HCT116 (cell line): ENCODE results near the gene FLNC. TPM values are rescaled to one million over a fixed set of nuclear protein-coding genes. Genes with fewer than 3 reads are reported as not detected.

Experiments
- ATAC-seq: fragments of 200-7000 bp; cut with Tn5 transposase; 2 replicates; pipeline ENCODE4 v1.9.1; 2020; ENCODE audit warnings: mild to moderate bottlenecking, moderate library complexity
- BruUV-seq: library from RNA; stranded (reverse); fragments of 400-500 nt; replicated peaks from 2 replicates; lab custom pipeline; 2021; lab: Mats Ljungman, UMichigan
- CTCF ChIA-PET: fragments of 300-600 bp; sonication (Branson Sonifier 250); formaldehyde crosslinking; loops from one replicate; lab custom pipeline; 2021; ENCODE audit warnings: antibody characterized with exemption; lab: Charles Lee
- POLR2A ChIA-PET: fragments of 300-600, 350-600 bp; sonication (Branson Sonifier 250); formaldehyde crosslinking; loops from one replicate; lab custom pipeline; 2021; ENCODE audit warnings: antibody characterized with exemption; lab: Charles Lee
- RAD21 ChIA-PET, 2 experiments: fragments of 300-600 bp; sonication (Branson Sonifier 250); formaldehyde crosslinking; loops; one replicate each; lab custom pipeline; 2023; ENCODE audit warnings: low total read pairs in 2 of 2; ENCODE audit not compliant: uncharacterized antibody in 2 of 2, unreplicated experiment in 2 of 2, low non-redundant PET in 1 of 2; lab: Charles Lee
- DNase-seq: peaks from one replicate; pipeline ENCODE4 v3.0.0-alpha.2; 2010; ENCODE audit warnings: low read depth, low spot score
- H2AFZ ChIP-seq: fragments of 200-600 bp; shearing (Covaris generic), sonication (generic); 2 replicates; pipeline ENCODE4 v1.6.1; 2017; ENCODE audit warnings: low read depth, mixed run types, mixed read lengths, antibody characterized with exemption, low read length; ENCODE audit not compliant: poor library complexity, severe bottlenecking
- H3K27ac ChIP-seq: 2 replicates; pipeline ENCODE4 v1.5.1; 2012; ENCODE audit warnings: low read depth, low read length
- H3K27me3 ChIP-seq: fragments of 200-600 bp; sonication (generic); 2 replicates; pipeline ENCODE4 v1.6.1; 2016; ENCODE audit warnings: mixed run types, low read length, mixed read lengths; ENCODE audit not compliant: insufficient read depth
- H3K36me3 ChIP-seq, 2 experiments: fragments of 200-500 bp in 1 of 2; fragments of 200-600 bp in 1 of 2; sonication (Bioruptor generic) in 1 of 2; sonication (generic) in 1 of 2; 2 replicates each; pipeline versions ENCODE4 v1.5.1 to v1.6.1; 2014 to 2016; ENCODE audit warnings: low read length in 2 of 2, inconsistent platforms in 1 of 2, mixed read lengths in 1 of 2, mixed run types in 1 of 2; ENCODE audit not compliant: insufficient read depth in 2 of 2, control insufficient read depth in 1 of 2
- H3K4me1 ChIP-seq, 2 experiments: fragments of 200-600 bp in 1 of 2; sonication (generic) in 1 of 2; 2 replicates each; pipeline versions ENCODE4 v1.5.1 to v1.6.1; 2012 to 2017; ENCODE audit warnings: low read length in 2 of 2, inconsistent platforms in 1 of 2, mild to moderate bottlenecking in 1 of 2, mixed read lengths in 1 of 2, mixed run types in 1 of 2, moderate library complexity in 1 of 2; ENCODE audit not compliant: insufficient read depth in 2 of 2, control insufficient read depth in 1 of 2
- H3K4me2 ChIP-seq: fragments of 200-600 bp; sonication (generic); 2 replicates; pipeline ENCODE4 v1.6.1; 2017; ENCODE audit warnings: mixed run types, low read length, mixed read lengths
- H3K4me3 ChIP-seq, 2 experiments: fragments of 200-600 bp in 1 of 2; sonication (generic) in 1 of 2; replicated peaks in 1 of 2; 2 replicates each; pipeline ENCODE4 v1.5.1; 2011 to 2016; ENCODE audit warnings: low read length in 2 of 2, control low read depth in 1 of 2, low read depth in 1 of 2, mild to moderate bottlenecking in 1 of 2, mixed read lengths in 1 of 2, mixed run types in 1 of 2
- H3K79me2 ChIP-seq: fragments of 200-600 bp; sonication (generic); 2 replicates; pipeline ENCODE4 v1.6.1; 2017; ENCODE audit warnings: mild to moderate bottlenecking, mixed run types, low read length, moderate library complexity, mixed read lengths; ENCODE audit not compliant: insufficient read depth
- H3K9ac ChIP-seq: fragments of 200-600 bp; sonication (generic); 2 replicates; pipeline ENCODE4 v1.6.1; 2016; ENCODE audit warnings: low read length, mixed read lengths
- H3K9me2 ChIP-seq: fragments of 200-600 bp; sonication (generic), shearing (Covaris generic); 2 replicates; pipeline ENCODE4 v1.6.1; 2017; ENCODE audit warnings: mixed run types, mild to moderate bottlenecking, moderate library complexity; ENCODE audit not compliant: insufficient read depth
- H3K9me3 ChIP-seq, 2 experiments: fragments of 200-500 bp in 1 of 2; fragments of 200-600 bp in 1 of 2; sonication (Bioruptor generic) in 1 of 2; sonication (generic) in 1 of 2; 2 replicates each; pipeline ENCODE4 v1.6.1; 2014 to 2017; ENCODE audit warnings: low read length in 2 of 2, mixed read lengths in 2 of 2, inconsistent platforms in 1 of 2, low read depth in 1 of 2, mild to moderate bottlenecking in 1 of 2, mixed run types in 1 of 2, moderate library complexity in 1 of 2; ENCODE audit not compliant: control insufficient read depth in 1 of 2, insufficient read depth in 1 of 2
- H4K20me1 ChIP-seq: fragments of 200-600 bp; sonication (generic), shearing (Covaris generic); 2 replicates; pipeline ENCODE4 v1.6.1; 2017; ENCODE audit warnings: mixed run types, mild to moderate bottlenecking, moderate library complexity; ENCODE audit not compliant: insufficient read depth
- CBX3 ChIP-seq: IDR thresholded peaks from 2 replicates; pipeline ENCODE4 v1.6.1; 2012; ENCODE audit warnings: low read depth
- CEBPB ChIP-seq: IDR thresholded peaks from 2 replicates; pipeline ENCODE4 v1.6.1; 2012; ENCODE audit warnings: low read depth
- EGR1 ChIP-seq: IDR thresholded peaks from 2 replicates; pipeline ENCODE4 v1.6.1; 2012; ENCODE audit warnings: low read depth
- ELF1 ChIP-seq: IDR thresholded peaks from 2 replicates; pipeline ENCODE4 v1.6.1; 2012; ENCODE audit warnings: low read depth, borderline replicate concordance
- EZH2 ChIP-seq: fragments of 200-600 bp; sonication (generic); IDR thresholded peaks from 2 replicates; pipeline ENCODE4 v1.6.1; 2017; ENCODE audit warnings: antibody characterized with exemption, mixed run types
- FOSL1 ChIP-seq: IDR thresholded peaks from 2 replicates; pipeline ENCODE4 v1.6.1; 2012; ENCODE audit warnings: low read depth
- POLR2A ChIP-seq: IDR thresholded peaks from 2 replicates; pipeline ENCODE4 v1.7.0; 2011; ENCODE audit warnings: borderline replicate concordance; ENCODE audit not compliant: insufficient read depth, insufficient read length; ENCODE audit errors: extremely low read depth
- RAD21 ChIP-seq: IDR thresholded peaks from 2 replicates; pipeline ENCODE4 v1.6.1; 2012; ENCODE audit warnings: low read depth, mild to moderate bottlenecking
- SIN3A ChIP-seq: IDR thresholded peaks from 2 replicates; pipeline ENCODE4 v1.6.1; 2012; ENCODE audit warnings: low read depth
- SP1 ChIP-seq: IDR thresholded peaks from 2 replicates; pipeline ENCODE4 v1.6.1; 2012; ENCODE audit warnings: low read depth
- TCF7L2 ChIP-seq: IDR thresholded peaks from 2 replicates; pipeline ENCODE4 v1.7.0; 2011; ENCODE audit warnings: borderline replicate concordance, inconsistent platforms; ENCODE audit not compliant: insufficient read depth, insufficient read length; ENCODE audit errors: extremely low read depth
- YY1 ChIP-seq: IDR thresholded peaks from 2 replicates; pipeline ENCODE4 v1.6.1; 2011; ENCODE audit warnings: low read length, low read depth, moderate library complexity, mild to moderate bottlenecking; ENCODE audit not compliant: insufficient replicate concordance; ENCODE audit errors: extremely low read depth
- ZFX ChIP-seq: fragments of 450-650 bp; IDR thresholded peaks from 2 replicates; pipeline ENCODE4 v1.6.1; 2017
- ZNF274 ChIP-seq: fragments of 200-500 bp; sonication (Bioruptor generic); IDR thresholded peaks from 2 replicates; pipeline ENCODE4 v1.6.1; 2014; ENCODE audit warnings: mild to moderate bottlenecking, low read depth, low read length, inconsistent platforms
- intact Hi-C: fragments of 100-400 bp; cut with micrococcal nuclease; formaldehyde crosslinking; loops from 2 replicates; pipeline ENCODE4 v1.10.0; 2022
- total RNA-seq: library from RNA; stranded (reverse); gene quantifications from one replicate; pipeline ENCODE4 v1.2.1, GENCODE V29; 2021; ENCODE audit not compliant: unreplicated experiment
- TF ChIP-seq, protein P1 (sequence below): IDR thresholded peaks from 2 replicates; pipeline ENCODE4 v1.6.1; 2011; ENCODE audit warnings: mild to moderate bottlenecking, low read length, moderate library complexity; ENCODE audit not compliant: insufficient replicate concordance; ENCODE audit errors: extremely low read depth
- TF ChIP-seq, protein P2 (sequence below): IDR thresholded peaks from 2 replicates; pipeline ENCODE4 v1.6.1; 2012
- TF ChIP-seq, protein P3 (sequence below): IDR thresholded peaks from 2 replicates; pipeline ENCODE4 v1.6.1; 2012; ENCODE audit warnings: low read depth
- TF ChIP-seq, protein P4 (sequence below): IDR thresholded peaks from 2 replicates; pipeline ENCODE4 v1.6.1; 2012

Gene FLNC
- total RNA-seq, 1 experiment from 2014 or later, result 42.8 TPM

- TF ChIP-seq, protein P1, sequence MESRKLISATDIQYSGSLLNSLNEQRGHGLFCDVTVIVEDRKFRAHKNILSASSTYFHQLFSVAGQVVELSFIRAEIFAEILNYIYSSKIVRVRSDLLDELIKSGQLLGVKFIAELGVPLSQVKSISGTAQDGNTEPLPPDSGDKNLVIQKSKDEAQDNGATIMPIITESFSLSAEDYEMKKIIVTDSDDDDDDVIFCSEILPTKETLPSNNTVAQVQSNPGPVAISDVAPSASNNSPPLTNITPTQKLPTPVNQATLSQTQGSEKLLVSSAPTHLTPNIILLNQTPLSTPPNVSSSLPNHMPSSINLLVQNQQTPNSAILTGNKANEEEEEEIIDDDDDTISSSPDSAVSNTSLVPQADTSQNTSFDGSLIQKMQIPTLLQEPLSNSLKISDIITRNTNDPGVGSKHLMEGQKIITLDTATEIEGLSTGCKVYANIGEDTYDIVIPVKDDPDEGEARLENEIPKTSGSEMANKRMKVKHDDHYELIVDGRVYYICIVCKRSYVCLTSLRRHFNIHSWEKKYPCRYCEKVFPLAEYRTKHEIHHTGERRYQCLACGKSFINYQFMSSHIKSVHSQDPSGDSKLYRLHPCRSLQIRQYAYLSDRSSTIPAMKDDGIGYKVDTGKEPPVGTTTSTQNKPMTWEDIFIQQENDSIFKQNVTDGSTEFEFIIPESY, result no peak
- no peak for TF ChIP-seq TCF7L2
- TF ChIP-seq, protein P2, sequence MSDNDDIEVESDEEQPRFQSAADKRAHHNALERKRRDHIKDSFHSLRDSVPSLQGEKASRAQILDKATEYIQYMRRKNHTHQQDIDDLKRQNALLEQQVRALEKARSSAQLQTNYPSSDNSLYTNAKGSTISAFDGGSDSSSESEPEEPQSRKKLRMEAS, result no peak
- no peak for TF ChIP-seq YY1
- no peak for TF ChIP-seq SIN3A
- TF ChIP-seq POLR2A, result no peak
- TF ChIP-seq RAD21, result no peak
- TF ChIP-seq CBX3, result no peak
Observed at GRCh38 chr7:128881458-128882125, 51.4 kb downstream of the FLNC start (continued).

DNA sequence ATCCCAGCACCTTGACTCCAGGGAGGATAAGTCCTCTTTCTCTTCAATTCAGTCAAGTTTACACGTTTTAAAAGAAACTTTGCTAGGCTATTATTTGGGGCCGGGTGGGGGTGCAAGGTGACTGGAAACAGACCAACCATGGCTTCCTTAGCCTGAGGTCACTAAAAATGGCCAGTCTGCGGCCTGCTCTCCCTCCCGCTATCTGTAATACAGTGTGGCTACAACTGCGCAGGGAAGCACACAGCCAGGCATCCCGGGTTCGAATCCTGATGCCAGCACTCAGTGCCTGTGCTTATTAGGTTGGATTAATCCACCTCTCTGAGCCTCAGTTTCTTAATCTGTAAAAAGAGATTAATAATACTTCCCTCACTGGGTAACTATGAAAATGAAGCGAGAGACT, 51.9 kb downstream of the FLNC start:
- ATAC-seq, result no peak
- intact Hi-C loops, result loop anchor here (2.0 to 5.0 kb wide), 2 partner anchors 410 to 455 kb away; no protein-coding TSS in a partner anchor
- ChIA-PET RAD21 (no interaction called here), POLR2A (no interaction called here), CTCF (interaction anchor here (1.3 to 2.5 kb wide), 2 partner anchors 10 to 455 kb away, joined by 3 to 12 read pairs; no protein-coding TSS in a partner anchor)
- no TSS peak for BruUV-seq
- Histone ChIP-seq H3K79me2 (no peaks in the 10 kb centered on the region), H4K20me1 (no peaks in the 10 kb centered on the region), H3K9ac (no peak overlapping the region), H3K4me3 (no peak overlapping the region), H3K27ac (no peak overlapping the region), H3K4me2 (no peak overlapping the region), H3K9me2 (no peaks in the 10 kb centered on the region), H3K9me3 (no peaks in the 10 kb centered on the region), H3K36me3 (no peaks in the 10 kb centered on the region), H2AFZ (no peak overlapping the region), H3K4me1 (peaks cover 0 to 2% of the 10 kb centered on the region in 2 experiments; a peak in 1 of 4 replicates), H3K27me3 (no peaks in the 10 kb centered on the region)
- DNase-seq, result no peak
- no peak for TF ChIP-seq EZH2
- no peak for TF ChIP-seq YY1
- TF ChIP-seq ELF1, result no peak
- TF ChIP-seq CEBPB, result no peak
- no peak for TF ChIP-seq SP1
- no peak for TF ChIP-seq ZNF274
- TF ChIP-seq EGR1, result no peak
- no peak for TF ChIP-seq FOSL1
- TF ChIP-seq ZFX, result no peak
- TF ChIP-seq, protein P3, sequence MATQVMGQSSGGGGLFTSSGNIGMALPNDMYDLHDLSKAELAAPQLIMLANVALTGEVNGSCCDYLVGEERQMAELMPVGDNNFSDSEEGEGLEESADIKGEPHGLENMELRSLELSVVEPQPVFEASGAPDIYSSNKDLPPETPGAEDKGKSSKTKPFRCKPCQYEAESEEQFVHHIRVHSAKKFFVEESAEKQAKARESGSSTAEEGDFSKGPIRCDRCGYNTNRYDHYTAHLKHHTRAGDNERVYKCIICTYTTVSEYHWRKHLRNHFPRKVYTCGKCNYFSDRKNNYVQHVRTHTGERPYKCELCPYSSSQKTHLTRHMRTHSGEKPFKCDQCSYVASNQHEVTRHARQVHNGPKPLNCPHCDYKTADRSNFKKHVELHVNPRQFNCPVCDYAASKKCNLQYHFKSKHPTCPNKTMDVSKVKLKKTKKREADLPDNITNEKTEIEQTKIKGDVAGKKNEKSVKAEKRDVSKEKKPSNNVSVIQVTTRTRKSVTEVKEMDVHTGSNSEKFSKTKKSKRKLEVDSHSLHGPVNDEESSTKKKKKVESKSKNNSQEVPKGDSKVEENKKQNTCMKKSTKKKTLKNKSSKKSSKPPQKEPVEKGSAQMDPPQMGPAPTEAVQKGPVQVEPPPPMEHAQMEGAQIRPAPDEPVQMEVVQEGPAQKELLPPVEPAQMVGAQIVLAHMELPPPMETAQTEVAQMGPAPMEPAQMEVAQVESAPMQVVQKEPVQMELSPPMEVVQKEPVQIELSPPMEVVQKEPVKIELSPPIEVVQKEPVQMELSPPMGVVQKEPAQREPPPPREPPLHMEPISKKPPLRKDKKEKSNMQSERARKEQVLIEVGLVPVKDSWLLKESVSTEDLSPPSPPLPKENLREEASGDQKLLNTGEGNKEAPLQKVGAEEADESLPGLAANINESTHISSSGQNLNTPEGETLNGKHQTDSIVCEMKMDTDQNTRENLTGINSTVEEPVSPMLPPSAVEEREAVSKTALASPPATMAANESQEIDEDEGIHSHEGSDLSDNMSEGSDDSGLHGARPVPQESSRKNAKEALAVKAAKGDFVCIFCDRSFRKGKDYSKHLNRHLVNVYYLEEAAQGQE, result no peak
- TF ChIP-seq, protein P4, sequence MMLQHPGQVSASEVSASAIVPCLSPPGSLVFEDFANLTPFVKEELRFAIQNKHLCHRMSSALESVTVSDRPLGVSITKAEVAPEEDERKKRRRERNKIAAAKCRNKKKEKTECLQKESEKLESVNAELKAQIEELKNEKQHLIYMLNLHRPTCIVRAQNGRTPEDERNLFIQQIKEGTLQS, result no peak
- TF ChIP-seq RAD21, result no peak
